Activated CD4-positive, alpha-beta memory T cell treated with anti-CD3 and anti-CD28 coated beads for 36 hours (primary cell): ENCODE measurements around the gene MRPL33. TPM values are rescaled to one million over a fixed set of nuclear protein-coding genes. Genes with fewer than 3 reads are reported as not detected.
A peak's percentile ranks its signal among the peaks of the same experiment; 100 is the strongest.

Experiments used
- CTCF ChIA-PET: fragments of 350-600 bp; sonication (Branson Sonifier 250); formaldehyde crosslinking; loops from one replicate; lab custom pipeline; 2021; ENCODE audit warnings: antibody characterized with exemption, inconsistent platforms; lab: Charles Lee
- POLR2A ChIA-PET: fragments of 350-600 bp; sonication (Branson Sonifier 250); formaldehyde crosslinking; loops from one replicate; lab custom pipeline; 2021; ENCODE audit warnings: antibody characterized with exemption; lab: Charles Lee
- DNase-seq: peaks from one replicate; pipeline ENCODE4 v3.0.0-alpha.2; 2020
- H3K27ac Mint-ChIP-seq: one replicate; pipeline ENCODE4 v1.8.0; 2021; ENCODE audit warnings: mixed read lengths
- H3K27me3 Mint-ChIP-seq: one replicate; pipeline ENCODE4 v1.8.0; 2021; ENCODE audit warnings: mixed read lengths
- H3K36me3 Mint-ChIP-seq: one replicate; pipeline ENCODE4 v1.8.0; 2021; ENCODE audit warnings: mixed read lengths
- H3K4me1 Mint-ChIP-seq: one replicate; pipeline ENCODE4 v1.8.0; 2021; ENCODE audit warnings: low read depth, mixed read lengths
- H3K4me3 Mint-ChIP-seq: one replicate; pipeline ENCODE4 v1.8.0; 2021; ENCODE audit warnings: mild to moderate bottlenecking, mixed read lengths
- H3K9me3 Mint-ChIP-seq: one replicate; pipeline ENCODE4 v1.8.0; 2021; ENCODE audit warnings: mixed read lengths
- intact Hi-C: fragments of 100-400 bp; cut with micrococcal nuclease; formaldehyde crosslinking; loops from one replicate; pipeline ENCODE4 v1.15.1; 2023
- total RNA-seq, 2 experiments: library from RNA; stranded (reverse); gene quantifications; one replicate each; pipeline ENCODE4 v1.2.3, GENCODE V29; 2021

The MRPL33 gene
- total RNA-seq, 2 experiments from 2014 or later: 83.3 to 84.2 TPM

DNA sequence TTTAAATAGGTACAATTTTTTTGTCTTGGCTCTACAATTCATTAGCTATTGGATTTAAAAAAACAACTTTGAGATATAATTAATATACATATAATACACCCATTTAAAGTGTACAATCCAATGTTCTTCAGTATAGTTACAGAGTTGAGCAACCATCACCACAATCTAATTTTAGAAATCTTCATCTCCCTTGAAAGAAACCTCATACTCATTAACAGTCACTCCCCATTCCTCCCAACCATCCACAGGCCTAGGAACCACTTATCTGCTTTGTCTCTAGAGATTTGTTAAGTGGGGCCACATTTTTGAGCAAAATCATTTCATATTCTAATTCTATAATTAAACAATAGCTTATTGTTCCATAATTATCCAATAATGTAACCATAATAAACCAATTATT, 32.6 kb downstream of the MRPL33 start:
- POLR2A ChIA-PET: no interaction called here
- CTCF ChIA-PET: interaction anchor here (0.6 to 0.8 kb wide), 2 partner anchors 93 to 585 kb away, joined by 3 to 4 read pairs; no protein-coding TSS in a partner anchor
- H3K9me3 Mint-ChIP-seq: no peaks in the 10 kb centered on the region

GRCh38 chr2:27805180-27805579, 33.7 kb downstream of the MRPL33 start:
- Mint-ChIP-seq H3K4me1 (peaks cover 11% of the 10 kb centered on the region), H3K27ac (no peak overlapping the region), H3K4me3 (no peak overlapping the region), H3K27me3 (no peaks in the 10 kb centered on the region), H3K9me3 (no peaks in the 10 kb centered on the region), H3K36me3 (no peaks in the 10 kb centered on the region)
- DNase-seq: no peak
- CTCF ChIA-PET: no interaction called here
- intact Hi-C loops: no loop called here
- POLR2A ChIA-PET: no interaction called here

More for the DNA sequence above, 32.6 kb downstream of the MRPL33 start:
- H3K4me3 Mint-ChIP-seq: no peak overlapping the region
- no peaks in the 10 kb centered on the region for H3K27me3 Mint-ChIP-seq
- H3K36me3 Mint-ChIP-seq: no peaks in the 10 kb centered on the region
- no peak overlapping the region for H3K27ac Mint-ChIP-seq
- intact Hi-C loops: no loop called here
- peaks cover 6% of the 10 kb centered on the region for H3K4me1 Mint-ChIP-seq
- no peak for DNase-seq

- intact Hi-C loops: no loop called here
- peaks cover 13% of the 10 kb centered on the region for H3K4me1 Mint-ChIP-seq
- ChIA-PET CTCF (interaction anchor here (0.8 kb wide), 1 partner anchor 647 kb away, joined by 4 read pairs; no protein-coding TSS in a partner anchor), POLR2A (no interaction called here)
- H3K27ac Mint-ChIP-seq: no peak overlapping the region
- H3K4me3 Mint-ChIP-seq: no peak overlapping the region
- H3K36me3 Mint-ChIP-seq: no peaks in the 10 kb centered on the region
- DNase-seq: no peak
- no peaks in the 10 kb centered on the region for H3K9me3 Mint-ChIP-seq
- no peaks in the 10 kb centered on the region for H3K27me3 Mint-ChIP-seq
Observed at GRCh38 chr2:27806311-27807059, 35.0 kb downstream of the MRPL33 start.

- H3K4me3 Mint-ChIP-seq: no peak overlapping the region
- peaks cover 13% of the 10 kb centered on the region for H3K4me1 Mint-ChIP-seq
- H3K27ac Mint-ChIP-seq: no peak overlapping the region
- no peaks in the 10 kb centered on the region for H3K9me3 Mint-ChIP-seq
- intact Hi-C loops: no loop called here
- ChIA-PET POLR2A (no interaction called here), CTCF (no interaction called here)
- H3K36me3 Mint-ChIP-seq: no peaks in the 10 kb centered on the region
- no peaks in the 10 kb centered on the region for H3K27me3 Mint-ChIP-seq
- peak; percentile 24 for DNase-seq
Observed at GRCh38 chr2:27807476-27807875, 36.0 kb downstream of the MRPL33 start.

DNA sequence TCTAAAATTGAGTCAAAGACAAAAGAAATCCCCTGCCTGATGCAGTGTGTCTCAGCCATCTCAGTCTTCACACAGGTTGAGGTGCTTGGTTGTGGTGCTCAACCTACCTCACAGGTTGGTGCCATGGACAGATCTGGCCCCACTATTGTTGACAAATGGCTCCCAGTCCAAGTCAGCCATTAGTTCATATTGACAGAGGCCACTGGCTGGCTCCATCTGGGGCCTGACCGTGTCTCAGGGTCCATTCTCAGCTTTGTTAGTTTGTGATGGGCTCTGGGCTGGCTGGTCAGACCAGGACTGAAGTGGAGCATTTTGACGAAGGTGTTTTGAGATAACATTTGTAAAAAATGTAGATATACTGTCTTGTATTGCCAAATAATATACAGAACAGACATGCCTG, 36.9 kb downstream of the MRPL33 start:
- Mint-ChIP-seq H3K4me3 (no peak overlapping the region), H3K4me1 (peaks cover 13% of the 10 kb centered on the region), H3K9me3 (no peaks in the 10 kb centered on the region), H3K27ac (no peak overlapping the region), H3K27me3 (no peaks in the 10 kb centered on the region), H3K36me3 (no peaks in the 10 kb centered on the region)
- intact Hi-C loops: no loop called here
- no peak for DNase-seq
- POLR2A ChIA-PET: no interaction called here
- CTCF ChIA-PET: no interaction called here

- H3K27ac Mint-ChIP-seq: no peak overlapping the region
- no peaks in the 10 kb centered on the region for H3K36me3 Mint-ChIP-seq
- no peak for DNase-seq
- ChIA-PET CTCF (interaction anchor here (1.0 kb wide), 1 partner anchor 86 kb away, joined by 3 read pairs; no protein-coding TSS in a partner anchor), POLR2A (no interaction called here)
- no peaks in the 10 kb centered on the region for H3K9me3 Mint-ChIP-seq
- H3K4me1 Mint-ChIP-seq: peaks cover 13% of the 10 kb centered on the region
- H3K4me3 Mint-ChIP-seq: no peak overlapping the region
- intact Hi-C loops: no loop called here
- H3K27me3 Mint-ChIP-seq: no peaks in the 10 kb centered on the region
Observed at GRCh38 chr2:27808984-27809383, 37.5 kb downstream of the MRPL33 start.

GRCh38 chr2:27809761-27810241, 38.3 kb downstream of the MRPL33 start:
- POLR2A ChIA-PET: no interaction called here

GRCh38 chr2:27810455-27810854, 38.9 kb downstream of the MRPL33 start:
- CTCF ChIA-PET: no interaction called here
- intact Hi-C loops: no loop called here
- DNase-seq: no peak
- no peaks in the 10 kb centered on the region for H3K27me3 Mint-ChIP-seq
- POLR2A ChIA-PET: no interaction called here
- no peaks in the 10 kb centered on the region for H3K36me3 Mint-ChIP-seq
- H3K9me3 Mint-ChIP-seq: no peaks in the 10 kb centered on the region
- peak overlapping the region; percentile 1 for H3K27ac Mint-ChIP-seq
- peaks cover 13% of the 10 kb centered on the region for H3K4me1 Mint-ChIP-seq
- no peak overlapping the region for H3K4me3 Mint-ChIP-seq

More at GRCh38 chr2:27809761-27810241, 38.3 kb downstream of the MRPL33 start:
- Mint-ChIP-seq H3K27ac (peak overlapping the region; percentile 1), H3K9me3 (no peaks in the 10 kb centered on the region), H3K4me3 (no peak overlapping the region), H3K27me3 (no peaks in the 10 kb centered on the region), H3K4me1 (peaks cover 13% of the 10 kb centered on the region), H3K36me3 (no peaks in the 10 kb centered on the region)
- CTCF ChIA-PET: interaction anchor here (1.0 kb wide), 1 partner anchor 87 kb away, joined by 3 read pairs; no protein-coding TSS in a partner anchor
- intact Hi-C loops: no loop called here
- no peak for DNase-seq

DNA sequence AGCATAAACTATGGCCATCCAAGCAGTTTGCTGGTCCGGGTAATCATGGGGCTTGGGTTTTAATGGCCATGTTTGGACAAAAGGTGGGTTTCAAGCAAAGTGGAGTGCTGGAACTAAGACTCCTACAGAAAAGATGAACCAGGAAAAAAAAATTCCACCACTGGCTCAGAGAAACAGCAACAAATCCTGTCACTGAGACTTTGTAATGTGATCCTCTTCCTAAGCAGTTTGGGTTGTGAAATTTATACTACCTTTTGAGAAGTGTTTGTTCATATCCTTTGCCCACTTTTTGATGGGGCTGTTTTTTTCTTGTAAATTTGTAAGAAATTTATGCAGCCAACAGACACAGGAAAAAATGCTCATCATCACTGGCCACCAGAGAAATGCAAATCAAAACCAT, 40.2 kb downstream of the MRPL33 start:
- H3K36me3 Mint-ChIP-seq: no peaks in the 10 kb centered on the region
- ChIA-PET POLR2A (no interaction called here), CTCF (no interaction called here)
- no peak for DNase-seq
- peaks cover 13% of the 10 kb centered on the region for H3K4me1 Mint-ChIP-seq
- no peak overlapping the region for H3K4me3 Mint-ChIP-seq
- no peaks in the 10 kb centered on the region for H3K27me3 Mint-ChIP-seq
- H3K9me3 Mint-ChIP-seq: no peaks in the 10 kb centered on the region
- H3K27ac Mint-ChIP-seq: no peak overlapping the region
- intact Hi-C loops: no loop called here

GRCh38 chr2:27814758-27815157, 43.2 kb downstream of the MRPL33 start:
- no peak overlapping the region for H3K27ac Mint-ChIP-seq
- no peaks in the 10 kb centered on the region for H3K27me3 Mint-ChIP-seq
- intact Hi-C loops: no loop called here
- H3K9me3 Mint-ChIP-seq: no peaks in the 10 kb centered on the region
- peaks cover 7% of the 10 kb centered on the region for H3K4me1 Mint-ChIP-seq
- POLR2A ChIA-PET: no interaction called here
- CTCF ChIA-PET: interaction anchor here (0.8 kb wide), 1 partner anchor 638 kb away, joined by 3 read pairs; no protein-coding TSS in a partner anchor
- H3K36me3 Mint-ChIP-seq: no peaks in the 10 kb centered on the region
- no peak overlapping the region for H3K4me3 Mint-ChIP-seq
- DNase-seq: no peak

DNA sequence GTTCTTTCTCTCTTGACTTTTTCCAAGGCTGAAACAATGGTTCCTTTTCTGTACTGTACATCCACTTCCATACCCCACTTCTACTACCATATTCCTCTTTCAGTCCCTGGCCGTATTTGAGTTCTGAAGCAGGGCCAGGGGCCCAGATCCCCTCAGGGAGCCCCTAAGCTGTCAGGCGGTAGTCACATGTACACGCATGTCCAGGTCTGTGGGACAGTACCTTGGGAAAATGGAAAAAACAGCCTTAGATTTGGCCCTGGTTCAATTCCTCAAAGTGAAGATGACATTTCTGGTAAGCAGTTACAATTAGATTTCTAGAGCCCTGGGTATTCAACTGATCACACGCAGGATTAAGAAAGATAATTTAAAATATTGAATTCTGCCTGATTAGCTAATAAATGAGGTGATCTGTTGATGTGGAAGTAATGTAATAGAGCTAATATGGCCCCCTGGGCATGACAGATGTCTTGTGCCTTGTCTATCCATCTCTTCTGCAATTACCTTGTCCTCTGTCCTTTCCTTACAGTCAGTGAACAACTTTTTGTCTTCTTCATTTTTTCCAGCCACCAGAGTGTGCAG, 44.4 kb downstream of the MRPL33 start:
- intact Hi-C loops: no loop called here
- Mint-ChIP-seq H3K36me3 (no peaks in the 10 kb centered on the region), H3K27me3 (no peaks in the 10 kb centered on the region), H3K27ac (no peak overlapping the region), H3K4me1 (no peaks in the 10 kb centered on the region), H3K4me3 (no peak overlapping the region), H3K9me3 (no peaks in the 10 kb centered on the region)
- ChIA-PET CTCF (interaction anchor here (0.6 to 1.3 kb wide), 2 partner anchors 62 to 134 kb away, joined by 3 to 4 read pairs; no protein-coding TSS in a partner anchor), POLR2A (no interaction called here)
- DNase-seq: no peak

GRCh38 chr2:27822049-27822448, 50.5 kb downstream of the MRPL33 start:
- Mint-ChIP-seq H3K9me3 (peaks cover 8% of the 10 kb centered on the region), H3K4me1 (no peaks in the 10 kb centered on the region), H3K4me3 (no peak overlapping the region), H3K36me3 (peaks cover 9% of the 10 kb centered on the region), H3K27ac (no peak overlapping the region), H3K27me3 (no peaks in the 10 kb centered on the region)
- ChIA-PET CTCF (no interaction called here), POLR2A (no interaction called here)
- intact Hi-C loops: no loop called here
- no peak for DNase-seq
